ENCODE results near the gene CD248. TPM values are rescaled to one million over a fixed set of nuclear protein-coding genes. Genes with fewer than 3 reads are reported as not detected.

CD248 gene
- total and polyA plus RNA-seq, 11 donors: 6.0 to 33.1 (median 11.8) TPM

DNA sequence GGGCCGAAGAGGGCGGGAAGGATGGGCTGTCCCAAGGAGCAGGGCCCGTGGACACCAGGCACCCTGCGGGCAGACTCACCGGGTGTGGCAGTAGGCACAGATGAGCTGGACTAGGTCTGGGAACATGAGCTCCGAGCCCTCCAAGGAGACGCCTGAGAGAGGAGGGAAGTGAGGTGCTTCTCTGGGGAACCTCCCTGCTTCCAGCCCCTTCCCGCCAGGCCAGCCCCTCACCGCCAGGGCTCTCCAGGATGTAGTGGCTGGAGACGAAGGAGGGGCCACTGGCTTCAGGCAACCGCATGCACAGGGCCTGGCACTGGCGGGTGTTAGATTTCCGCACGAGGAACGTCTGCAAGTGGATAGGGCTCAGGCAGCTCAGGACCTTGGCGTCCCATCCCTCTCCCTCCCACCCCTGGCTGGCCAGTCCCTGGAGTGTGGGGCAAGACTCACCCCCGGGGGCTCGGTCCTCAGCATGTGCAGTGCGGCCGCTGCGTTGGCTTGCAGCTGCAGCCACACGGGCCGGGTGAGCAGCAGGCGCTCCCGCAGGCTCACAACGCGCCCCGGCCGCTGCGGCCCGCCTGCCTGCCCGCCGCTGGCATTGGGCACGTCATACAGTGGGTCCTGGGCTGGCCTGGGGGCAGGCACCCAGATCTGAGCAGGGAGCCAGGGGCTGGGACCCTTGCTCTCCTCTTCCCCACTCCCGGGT is 18.8 kb upstream of the CD248 start:
- 9 to 16% (median 12%) methylated on average over 22 to 35 of the region's 35 CpGs for WGBS, 4 donors
- peak in 2 of 5 donors; percentile 33 to 54 for DNase-seq
- TF ChIP-seq, protein P1, sequence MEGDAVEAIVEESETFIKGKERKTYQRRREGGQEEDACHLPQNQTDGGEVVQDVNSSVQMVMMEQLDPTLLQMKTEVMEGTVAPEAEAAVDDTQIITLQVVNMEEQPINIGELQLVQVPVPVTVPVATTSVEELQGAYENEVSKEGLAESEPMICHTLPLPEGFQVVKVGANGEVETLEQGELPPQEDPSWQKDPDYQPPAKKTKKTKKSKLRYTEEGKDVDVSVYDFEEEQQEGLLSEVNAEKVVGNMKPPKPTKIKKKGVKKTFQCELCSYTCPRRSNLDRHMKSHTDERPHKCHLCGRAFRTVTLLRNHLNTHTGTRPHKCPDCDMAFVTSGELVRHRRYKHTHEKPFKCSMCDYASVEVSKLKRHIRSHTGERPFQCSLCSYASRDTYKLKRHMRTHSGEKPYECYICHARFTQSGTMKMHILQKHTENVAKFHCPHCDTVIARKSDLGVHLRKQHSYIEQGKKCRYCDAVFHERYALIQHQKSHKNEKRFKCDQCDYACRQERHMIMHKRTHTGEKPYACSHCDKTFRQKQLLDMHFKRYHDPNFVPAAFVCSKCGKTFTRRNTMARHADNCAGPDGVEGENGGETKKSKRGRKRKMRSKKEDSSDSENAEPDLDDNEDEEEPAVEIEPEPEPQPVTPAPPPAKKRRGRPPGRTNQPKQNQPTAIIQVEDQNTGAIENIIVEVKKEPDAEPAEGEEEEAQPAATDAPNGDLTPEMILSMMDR (IDR thresholded peaks at IDR 0.05): no peak
- no peak for TF ChIP-seq POLR2A (IDR thresholded peaks at IDR 0.05)

GRCh38 chr11:66334605-66335442 is 18.0 kb upstream of the CD248 start:
- H3K4me1 ChIP-seq: peaks cover 4 to 35% (median 20%) of the 10 kb centered on the region in 12 donors
- peaks cover 0 to 46% (median 21%) of the 10 kb centered on the region in 9 donors for H3K36me3 ChIP-seq
- H3K9me3 ChIP-seq: no peaks in the 10 kb centered on the region
- intact Hi-C loops (cut with DNase I): loop anchor here in 1 of 10 donors (5.0 kb wide), 1 partner anchor 43 kb away; the partner anchor contains the start of gene TMEM151A
- H3K27ac ChIP-seq: peak overlapping the region in 5 of 12 donors; percentile 4 to 81 (median 68)
- H3K27me3 ChIP-seq: no peaks in the 10 kb centered on the region
- no peak for TF ChIP-seq POLR2A (IDR thresholded peaks at IDR 0.05)
- TF ChIP-seq, protein P1 (IDR thresholded peaks at IDR 0.05): no peak
- peak overlapping the region in 9 of 12 donors; percentile 60 to 76 (median 69) for H3K4me3 ChIP-seq
- ATAC-seq: no peak
- peak in 3 of 5 donors; percentile 23 to 63 (median 32) for DNase-seq
- WGBS, 4 donors: 78 to 84% (median 81%) methylated on average over 31 to 42 of the region's 42 CpGs

More for the DNA sequence above, 18.8 kb upstream of the CD248 start:
- H3K9me3 ChIP-seq: no peaks in the 10 kb centered on the region
- H3K27ac ChIP-seq: peak overlapping the region; percentile 15 to 82 (median 72)
- peak overlapping the region; percentile 36 to 76 (median 65) for H3K4me3 ChIP-seq
- no peaks in the 10 kb centered on the region for H3K27me3 ChIP-seq
- peaks cover 0 to 55% (median 29%) of the 10 kb centered on the region in 9 donors for H3K36me3 ChIP-seq
- peak in 3 of 4 donors; percentile 27 to 61 (median 32) for ATAC-seq
- intact Hi-C loops (cut with DNase I): loop anchor here in 1 of 10 donors (5.0 kb wide), 1 partner anchor 43 kb away; the partner anchor contains the start of gene TMEM151A
- H3K4me1 ChIP-seq: peaks cover 4 to 35% (median 20%) of the 10 kb centered on the region in 12 donors

DNA sequence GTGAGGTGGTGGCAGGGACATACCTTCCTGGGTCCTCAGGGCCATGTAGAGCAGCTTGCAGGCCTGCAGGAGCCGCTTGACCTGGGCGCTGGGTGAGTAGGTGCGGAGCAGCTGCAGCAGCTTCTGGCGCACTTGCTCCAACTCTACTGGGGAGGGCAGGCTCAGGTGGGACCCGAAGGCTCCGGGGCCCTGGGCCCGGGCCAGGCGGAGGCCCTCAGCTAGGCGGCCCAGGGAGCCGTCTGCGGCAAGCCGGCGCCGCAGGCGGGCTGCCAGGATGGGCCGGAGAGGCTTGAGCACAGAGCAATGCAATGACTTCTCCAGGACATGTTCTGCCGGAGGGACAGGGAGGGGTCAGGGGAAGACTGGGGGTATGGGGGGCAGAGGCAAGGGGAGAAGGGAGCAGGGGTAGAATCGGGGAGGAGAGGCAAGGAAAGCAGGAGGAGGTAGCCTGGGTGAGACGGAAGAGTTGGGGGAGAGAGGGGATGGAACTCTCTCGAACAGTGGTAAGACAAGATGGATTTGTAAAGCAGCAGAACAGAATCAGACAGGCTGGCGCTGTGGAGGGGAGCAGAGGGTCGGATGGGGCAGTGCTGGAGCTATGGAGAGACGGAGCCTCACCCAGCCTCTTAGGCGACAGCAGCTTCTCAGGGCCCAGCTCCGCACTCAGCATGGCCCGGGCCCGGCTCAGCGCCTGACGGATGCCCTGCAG is 17.2 kb upstream of the CD248 start:
- Histone ChIP-seq H3K4me3 (no peak overlapping the region), H3K36me3 (peaks cover 0 to 38% (median 13%) of the 10 kb centered on the region in 9 donors), H3K9me3 (no peaks in the 10 kb centered on the region), H3K27ac (no peak overlapping the region), H3K4me1 (peaks cover 4 to 36% (median 20%) of the 10 kb centered on the region in 12 donors), H3K27me3 (no peaks in the 10 kb centered on the region)
- WGBS, 4 donors: 84 to 89% (median 86%) methylated on average over 22 to 29 of the region's 29 CpGs
- TF ChIP-seq, protein P1 (IDR thresholded peaks at IDR 0.05): no peak
- TF ChIP-seq POLR2A (IDR thresholded peaks at IDR 0.05): no peak
- no peak for ATAC-seq
- DNase-seq: peak in 3 of 5 donors; percentile 17 to 41 (median 20)
- intact Hi-C loops (cut with DNase I): no loop called here

All from heart left ventricle (tissue), 16 donors.